Measurements from ENCODE around the gene ST8SIA4. TPM values are rescaled to one million over a fixed set of nuclear protein-coding genes. Genes with fewer than 3 reads are reported as not detected.
A peak's percentile ranks its signal among the peaks of the same experiment; 100 is the strongest.

The ST8SIA4 gene, protein sequence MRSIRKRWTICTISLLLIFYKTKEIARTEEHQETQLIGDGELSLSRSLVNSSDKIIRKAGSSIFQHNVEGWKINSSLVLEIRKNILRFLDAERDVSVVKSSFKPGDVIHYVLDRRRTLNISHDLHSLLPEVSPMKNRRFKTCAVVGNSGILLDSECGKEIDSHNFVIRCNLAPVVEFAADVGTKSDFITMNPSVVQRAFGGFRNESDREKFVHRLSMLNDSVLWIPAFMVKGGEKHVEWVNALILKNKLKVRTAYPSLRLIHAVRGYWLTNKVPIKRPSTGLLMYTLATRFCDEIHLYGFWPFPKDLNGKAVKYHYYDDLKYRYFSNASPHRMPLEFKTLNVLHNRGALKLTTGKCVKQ
- 10.9 TPM for total RNA-seq

DNA sequence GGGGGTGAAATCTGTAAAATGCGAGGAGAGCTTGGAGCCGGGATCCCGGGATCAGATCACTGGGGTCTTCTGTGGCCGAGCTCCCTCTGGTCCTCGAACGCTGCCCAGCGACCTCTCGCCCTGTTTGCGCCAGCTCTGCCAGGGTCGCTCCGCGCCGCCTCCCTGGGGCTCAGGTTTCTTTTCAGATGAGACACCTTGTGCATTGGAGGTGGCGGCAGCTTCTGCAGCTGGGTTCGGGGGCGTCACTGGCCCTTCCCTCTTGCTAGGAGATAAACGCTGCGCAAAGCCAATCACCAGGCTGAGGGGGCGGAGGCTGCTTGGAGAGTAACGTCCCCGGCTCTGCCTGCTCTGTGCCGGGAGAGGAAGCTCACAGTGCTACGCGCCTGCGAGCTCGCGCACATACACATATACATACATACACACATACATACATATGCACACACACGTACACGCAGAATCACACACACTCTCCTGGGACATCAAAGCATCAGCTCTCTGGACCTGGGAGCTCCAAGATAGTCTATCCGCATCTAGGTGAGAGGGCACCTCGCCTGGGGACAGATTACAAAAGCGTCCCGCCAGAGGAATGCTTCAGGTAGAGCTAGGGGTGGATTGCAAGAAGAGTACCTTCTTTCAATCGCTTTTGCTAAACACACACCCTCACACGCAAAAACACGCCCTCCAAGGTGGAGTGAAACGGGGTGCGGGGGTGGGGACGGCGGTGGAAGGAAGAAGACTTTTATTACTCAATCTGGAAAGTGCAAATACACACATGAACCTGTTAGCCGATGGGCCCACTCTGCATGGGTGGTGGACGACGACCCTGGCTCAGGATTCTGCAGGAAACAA lies at the start of gene ST8SIA4:
TSS of gene ST8SIA4 (minus strand) at position 244 of the 849 bp plus-strand sequence. CDS start 327 bp downstream, outside the sequence.
- DNase-seq, result peak; percentile 77

DNA sequence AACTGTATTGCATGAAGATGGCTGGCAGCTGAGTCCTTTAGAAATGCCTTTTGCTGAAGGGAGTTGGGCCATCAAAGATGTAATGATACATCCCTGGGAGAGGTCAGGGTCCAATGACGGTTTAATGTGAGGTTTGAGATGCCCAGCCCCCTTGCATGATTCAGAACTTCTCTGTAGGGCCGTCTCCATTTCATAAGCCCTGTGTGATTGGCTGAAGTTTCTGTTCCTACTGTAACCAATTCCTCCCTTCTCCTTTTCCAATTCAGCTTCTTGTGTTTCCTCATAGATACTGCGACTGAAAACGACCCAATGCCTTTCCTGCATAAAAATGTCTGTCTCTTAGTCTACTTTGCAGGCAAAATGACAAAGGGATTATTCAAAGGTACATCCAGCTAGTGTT lies 47.9 kb upstream of the ST8SIA4 start:
- DNase-seq, result no peak

DNA sequence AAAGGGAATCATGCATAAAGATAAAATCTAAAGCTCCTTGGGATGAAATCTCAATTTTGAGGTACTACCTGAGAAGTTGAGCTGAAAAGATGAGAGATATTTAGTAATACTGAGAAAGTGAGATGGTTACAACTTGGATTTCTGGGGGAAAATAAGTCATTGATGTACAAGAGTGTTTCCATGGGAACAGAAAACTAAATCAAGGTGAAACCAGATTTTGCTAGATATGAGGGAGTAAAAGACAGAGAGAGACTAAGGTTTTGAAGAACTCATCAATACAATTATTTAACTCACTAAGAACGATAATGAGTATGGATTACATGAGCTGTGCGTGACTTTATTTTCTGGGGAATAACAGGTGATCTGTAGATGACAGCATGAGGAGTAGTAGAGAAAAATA lies 10.2 kb upstream of the ST8SIA4 start:
- DNase-seq, result no peak

DNA sequence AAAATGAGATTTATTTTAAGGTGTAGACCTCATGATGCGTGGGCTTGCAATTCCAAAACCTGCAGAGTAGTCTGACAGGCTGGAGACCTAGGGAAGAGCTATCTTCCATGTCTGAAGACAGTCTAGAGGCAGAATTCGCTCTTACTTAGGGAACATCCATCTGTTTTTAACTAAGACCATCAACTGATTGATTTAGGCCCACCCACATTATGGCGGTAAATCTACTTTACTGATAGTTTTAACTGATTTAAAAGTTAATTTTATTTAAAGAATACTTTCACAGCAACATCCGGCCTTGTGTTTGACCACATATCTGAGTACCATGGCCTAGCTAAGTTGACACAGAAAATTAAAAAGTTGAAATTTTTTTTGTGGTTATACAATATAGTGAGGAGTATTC lies 6.0 kb upstream of the ST8SIA4 start:
- no peak for DNase-seq

DNA sequence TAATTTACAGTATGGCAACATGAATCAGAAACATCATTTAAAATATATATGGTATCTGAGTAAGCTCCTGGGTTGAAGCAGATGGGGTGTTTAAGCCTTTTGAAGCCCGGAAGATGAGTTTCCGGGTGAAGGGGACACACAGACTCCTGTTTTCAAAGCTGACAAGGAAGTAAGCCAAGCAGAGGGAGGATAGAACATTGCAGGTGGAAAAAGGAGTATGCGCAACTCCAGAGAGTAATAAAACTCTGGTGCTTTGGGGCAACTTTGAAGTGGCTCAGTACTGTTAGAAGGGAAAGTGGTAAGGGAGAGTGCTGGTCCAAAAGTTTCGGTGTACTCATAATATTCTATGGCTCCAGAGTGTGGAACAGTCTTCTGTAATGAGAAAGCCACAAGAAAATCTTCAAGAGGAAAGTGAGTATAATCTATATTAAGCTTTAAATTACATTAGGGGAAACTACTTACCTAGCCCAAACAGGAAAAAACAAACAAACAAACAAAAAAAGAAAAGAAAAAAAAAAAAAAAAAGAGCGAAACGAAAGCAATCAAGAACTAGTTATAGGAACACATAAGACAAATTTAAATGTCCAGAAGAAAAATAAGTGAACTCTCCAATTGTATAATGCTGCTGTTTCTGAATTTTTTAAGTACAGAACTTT lies 2.3 kb upstream of the ST8SIA4 start:
- DNase-seq, result no peak

DNA sequence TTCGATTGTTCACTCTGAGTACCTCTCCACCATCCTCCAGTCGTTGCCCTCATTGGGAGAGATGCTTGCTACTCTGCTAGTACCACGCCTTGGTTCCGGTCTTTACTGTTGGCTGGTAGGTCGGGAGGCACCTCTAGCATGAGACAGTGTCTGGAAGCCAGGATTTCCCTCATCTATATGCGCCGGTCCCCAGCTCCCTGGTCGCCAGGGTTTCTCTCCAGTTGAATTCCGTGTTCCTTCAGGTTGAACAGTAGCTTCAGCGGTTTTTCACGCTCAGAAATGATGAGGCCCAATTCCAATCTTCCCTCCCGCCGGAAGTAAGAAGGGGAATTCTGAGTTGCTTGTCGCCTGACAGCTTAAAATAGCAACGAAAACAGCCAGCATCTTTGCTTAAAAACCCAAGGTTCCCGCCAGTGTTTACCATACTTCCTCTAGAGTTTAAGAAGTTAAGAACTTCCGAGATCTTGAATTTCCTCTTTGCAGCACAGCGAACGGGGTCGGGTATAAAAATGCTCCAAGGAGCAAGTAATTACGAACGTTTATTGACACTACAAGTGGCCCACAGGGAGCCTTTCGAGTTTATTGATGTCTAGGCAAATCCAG lies 1.3 kb upstream of the ST8SIA4 start:
- DNase-seq, result no peak

DNA sequence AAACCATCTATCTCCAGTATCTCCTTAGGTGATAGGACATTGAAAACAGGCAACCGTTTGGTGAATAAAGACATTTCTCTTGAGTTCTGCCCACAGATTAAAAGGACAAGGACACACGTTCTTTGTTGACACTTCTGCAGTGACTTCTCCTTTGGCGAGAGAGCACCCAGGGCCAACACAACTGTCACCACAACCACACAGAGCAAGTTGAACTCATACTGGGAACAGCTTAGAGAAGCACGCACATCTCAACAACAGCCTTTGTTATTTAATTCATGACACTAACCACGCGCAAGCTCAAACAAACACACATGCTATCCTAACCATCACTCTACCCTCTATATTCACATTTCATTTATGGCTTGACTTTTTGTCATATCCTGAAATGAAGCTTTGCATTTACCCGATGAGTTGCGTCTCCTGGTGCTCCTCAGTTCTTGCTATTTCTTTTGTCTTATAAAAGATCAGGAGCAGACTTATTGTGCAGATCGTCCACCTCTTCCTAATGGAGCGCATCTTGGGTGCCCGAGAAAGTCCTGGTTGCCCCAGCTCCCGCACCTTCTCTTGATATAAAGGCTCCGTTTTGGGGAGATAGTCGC lies 543 bp downstream of the ST8SIA4 start:
- DNase-seq, result no peak

DNA sequence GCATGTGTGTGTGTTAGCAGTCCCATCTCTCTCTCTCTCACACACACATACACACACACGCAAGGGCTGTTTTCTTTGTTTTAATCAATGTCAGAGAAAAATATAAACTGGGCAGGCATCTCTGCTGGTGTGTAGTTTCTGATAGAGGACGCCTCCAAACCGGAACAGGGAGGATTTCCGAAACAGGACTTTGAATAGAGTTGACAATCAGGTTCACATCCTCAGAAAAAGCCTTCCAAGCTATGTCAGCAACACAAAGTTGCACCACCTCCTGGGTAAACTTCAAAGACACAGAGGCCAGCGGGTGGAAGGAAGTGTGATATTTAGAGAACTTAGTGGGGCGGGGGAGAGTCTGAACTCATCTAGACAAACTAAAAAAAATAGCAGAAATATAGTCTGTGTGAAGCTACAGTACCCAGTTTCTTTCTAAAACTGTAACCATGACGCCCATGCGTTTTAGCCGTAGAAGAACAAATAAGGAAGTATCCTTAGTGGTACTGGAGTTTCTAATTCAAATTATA lies 1.2 kb downstream of the ST8SIA4 start:
- peak; percentile 61 for DNase-seq

DNA sequence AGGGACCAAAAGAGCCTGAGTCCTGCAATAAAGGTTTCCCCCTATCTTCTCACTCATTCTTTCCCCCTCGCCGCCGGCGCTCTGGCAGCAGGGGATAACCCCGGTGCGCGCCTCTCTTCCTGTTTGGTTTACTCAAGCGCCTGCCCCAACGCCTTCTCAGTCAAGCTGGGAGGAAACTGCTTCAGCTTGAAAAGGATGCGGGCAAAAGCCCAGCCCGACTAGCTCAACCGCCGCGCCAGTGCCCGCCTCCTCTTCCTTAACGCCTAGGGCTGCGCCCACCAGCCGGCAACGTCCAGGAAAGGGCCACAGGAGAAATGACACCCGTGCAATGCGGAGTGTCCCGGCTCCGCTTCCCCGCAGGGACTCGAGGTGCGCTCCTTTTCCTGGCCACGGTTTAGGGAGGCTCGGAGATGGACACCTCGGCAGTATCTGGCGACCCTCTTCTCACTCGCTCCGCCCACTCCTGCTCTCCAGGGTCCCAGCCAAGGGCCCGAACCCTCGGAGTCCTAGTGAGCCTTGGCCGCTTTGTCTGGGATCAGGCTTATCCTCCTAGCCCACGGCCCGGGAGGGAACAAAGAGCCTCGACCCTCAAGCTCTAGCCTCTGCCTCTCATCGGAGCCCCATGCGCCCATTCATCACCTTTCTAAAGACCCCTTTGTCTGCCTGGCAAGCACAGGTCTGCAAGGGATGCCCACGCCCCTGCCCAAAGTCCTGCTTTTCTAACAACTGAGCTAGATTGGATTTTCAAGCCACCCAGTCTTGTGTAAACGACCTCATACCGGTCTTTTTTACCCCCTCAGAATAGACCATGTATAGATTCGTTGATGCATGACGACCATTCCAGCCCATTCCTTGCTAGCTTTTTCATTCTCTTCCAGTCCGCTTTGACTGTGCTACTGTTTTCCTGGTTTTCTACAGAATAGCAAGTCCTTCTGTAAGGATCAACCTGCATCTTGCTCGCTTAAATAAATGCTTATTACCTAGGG lies 2.0 kb downstream of the ST8SIA4 start:
- DNase-seq, result peak; percentile 20

DNA sequence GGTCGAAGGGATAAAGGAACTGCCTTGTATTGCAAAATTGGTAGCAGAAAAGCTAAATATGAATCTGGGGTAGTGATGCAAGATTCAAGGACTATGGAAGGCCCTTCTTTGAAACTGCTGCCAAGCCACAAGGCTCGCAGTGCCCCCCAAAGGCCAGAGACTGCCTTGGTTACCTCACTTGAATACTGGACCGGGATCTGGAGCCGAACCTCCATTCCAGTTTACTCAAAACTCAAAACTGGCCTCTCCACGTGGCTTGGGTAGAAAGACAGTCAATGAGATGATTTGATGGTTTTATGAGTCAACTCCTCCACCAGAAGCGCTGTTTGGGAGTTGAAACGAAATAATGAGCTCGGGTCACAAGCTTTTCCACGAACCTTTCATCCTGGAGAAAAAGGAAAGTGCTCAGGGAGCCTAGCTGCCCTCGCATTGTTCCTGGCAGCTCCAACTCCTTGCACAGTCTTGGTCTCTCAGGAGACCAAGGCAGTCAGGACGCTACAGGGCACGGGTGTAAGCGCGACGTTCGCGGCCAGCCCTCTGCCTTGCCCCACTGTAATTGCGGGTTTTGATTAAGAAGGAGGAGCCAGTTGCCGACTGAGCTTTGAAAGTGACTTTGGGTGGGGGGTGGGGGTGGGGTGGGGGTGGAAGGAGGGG lies 2.8 kb downstream of the ST8SIA4 start:
- DNase-seq, result no peak

DNA sequence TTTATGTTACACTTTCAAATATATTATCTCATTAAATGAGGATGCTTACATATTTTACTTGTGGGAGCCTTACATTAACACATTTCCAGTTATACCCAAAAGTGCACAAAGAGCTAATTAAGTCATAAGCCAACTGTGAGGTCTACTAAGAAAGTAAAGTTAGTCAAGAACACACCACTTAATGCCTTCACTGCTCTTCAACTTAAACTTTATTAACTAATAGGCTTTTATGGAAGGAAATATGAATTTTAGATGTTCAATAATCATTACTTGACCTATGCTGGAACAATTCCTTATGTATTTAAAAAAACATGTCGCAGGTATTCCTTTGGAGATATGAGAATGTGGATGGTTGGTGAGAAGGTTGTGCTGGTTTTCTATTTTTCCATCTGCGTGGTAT lies 3.4 kb downstream of the ST8SIA4 start:
- no peak for DNase-seq

DNA sequence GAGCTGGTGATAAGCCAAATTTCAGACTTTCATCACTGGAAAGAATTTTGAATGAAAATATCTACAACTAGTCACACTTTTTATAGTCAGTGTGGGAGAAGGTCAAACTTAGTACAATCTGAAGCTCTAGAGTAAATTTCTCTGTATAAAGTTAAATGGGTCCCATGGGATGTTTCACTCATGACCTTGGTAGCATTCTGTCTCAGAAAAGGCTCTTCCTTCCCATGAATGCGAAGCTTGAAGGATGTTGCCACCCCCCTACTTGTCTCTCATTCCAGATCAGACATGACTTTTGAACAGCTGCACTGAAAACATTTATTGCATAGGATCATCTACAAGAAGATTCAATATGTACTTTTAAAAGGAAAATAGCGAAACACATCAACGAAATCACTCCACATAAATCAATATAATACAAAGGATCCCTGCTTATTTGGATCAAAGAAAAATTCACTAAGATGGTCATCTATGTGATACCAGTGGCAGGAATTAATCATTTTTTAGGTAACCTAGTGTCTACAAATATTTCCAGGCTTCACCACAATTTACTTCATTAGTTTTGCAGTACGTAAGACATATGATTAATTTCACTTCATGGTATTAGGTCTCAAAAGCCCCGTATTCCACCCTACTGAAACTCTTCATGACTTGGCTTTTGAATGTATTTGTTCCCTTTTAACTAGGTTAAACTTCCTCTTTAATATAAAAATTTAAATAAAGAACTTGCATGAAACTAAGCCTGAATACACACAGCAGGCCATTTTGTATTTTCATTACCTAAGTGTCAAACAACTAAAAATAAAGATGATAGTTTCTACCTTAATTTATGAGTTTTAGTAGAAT lies 4.4 kb downstream of the ST8SIA4 start:
- DNase-seq, result peak; percentile 26

DNA sequence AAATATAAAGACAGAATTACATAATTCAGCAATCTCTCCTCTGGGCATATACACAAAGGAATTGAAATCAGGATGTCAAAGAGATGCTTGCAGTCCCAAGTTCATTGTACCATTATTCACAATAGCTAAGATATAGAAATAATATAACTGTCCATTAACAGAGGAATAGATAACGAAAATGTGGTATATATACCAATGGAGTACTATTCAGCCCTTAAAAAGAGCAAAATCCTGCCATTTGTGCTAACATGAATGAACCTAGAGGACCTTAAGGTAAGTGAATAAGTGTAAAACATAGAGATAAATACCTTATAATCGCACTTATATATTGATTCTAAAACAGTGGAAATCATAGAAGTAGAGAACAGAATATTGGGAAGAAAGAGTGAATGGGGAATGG lies 7.0 kb downstream of the ST8SIA4 start:
- DNase-seq, result no peak

DNA sequence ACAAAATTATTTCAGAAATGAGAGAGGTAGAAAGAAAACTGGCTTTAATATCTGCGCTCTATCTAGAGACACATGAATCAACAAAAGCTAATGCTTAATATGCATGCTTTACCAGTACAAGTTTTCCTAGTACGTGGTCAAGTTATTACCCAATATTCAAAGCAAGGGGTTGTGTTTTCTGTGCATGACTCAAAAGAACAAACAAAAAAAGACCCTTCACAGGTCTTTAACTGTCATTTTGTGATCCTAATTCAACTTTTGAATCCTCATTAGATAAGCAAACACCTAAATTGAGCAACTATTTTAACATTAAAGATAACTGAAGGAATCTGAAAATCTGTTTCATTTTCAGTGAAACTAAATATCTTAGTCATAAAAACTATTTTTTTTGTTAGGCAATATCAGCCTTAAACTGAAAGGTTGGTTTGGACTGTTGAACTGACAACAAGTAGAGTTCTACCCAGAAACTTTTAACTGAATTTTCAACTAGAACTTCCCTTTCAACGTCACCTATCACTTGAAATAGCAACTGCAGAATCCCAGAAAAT lies 12.5 kb downstream of the ST8SIA4 start:
- DNase-seq, result no peak

DNA sequence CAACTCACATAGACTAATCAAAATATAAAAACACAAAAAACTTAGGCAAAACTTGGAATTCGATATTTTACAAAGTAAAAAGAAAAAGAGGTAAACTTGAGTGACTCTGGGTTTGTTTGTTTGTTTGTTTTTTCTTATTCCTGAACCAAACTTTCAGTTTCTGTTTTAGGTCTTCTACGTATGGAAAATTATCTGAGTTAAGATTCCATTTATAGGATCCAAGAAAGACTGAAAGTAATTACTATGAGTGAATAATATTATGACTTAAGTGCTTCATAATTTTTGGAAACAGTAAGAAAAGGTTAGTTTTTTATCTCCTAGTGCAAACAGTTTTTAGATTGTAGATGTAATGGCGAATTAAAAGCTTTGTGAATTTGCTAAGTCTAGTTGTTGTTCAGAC lies 13.2 kb downstream of the ST8SIA4 start:
- no peak for DNase-seq

DNA sequence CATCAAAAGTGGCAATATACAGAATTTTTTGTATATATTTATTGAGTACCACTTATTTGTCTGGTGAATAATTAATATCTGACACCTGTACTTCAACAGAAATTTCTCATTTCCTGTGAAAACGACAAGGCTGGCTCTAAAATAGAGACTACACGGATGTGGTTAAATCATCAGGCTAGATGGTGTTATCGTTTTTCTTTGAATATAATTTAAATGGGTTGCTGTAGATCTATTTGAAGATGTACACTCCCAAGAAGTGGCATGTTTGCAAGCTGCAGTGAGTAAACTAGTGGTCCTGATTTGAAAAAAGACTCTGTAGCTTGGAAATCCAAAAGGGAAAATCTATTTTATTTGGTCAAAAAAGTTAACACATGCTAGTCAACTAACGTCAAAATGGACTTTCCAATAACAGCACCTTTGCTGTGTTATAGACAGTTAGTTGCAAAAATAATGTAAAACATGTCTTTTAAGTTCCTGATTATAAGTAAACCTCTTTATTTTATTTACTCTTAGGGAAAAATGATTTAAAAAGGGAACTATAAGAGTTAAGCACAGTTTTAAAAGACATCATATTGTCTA lies 13.8 kb downstream of the ST8SIA4 start:
- no peak for DNase-seq

DNA sequence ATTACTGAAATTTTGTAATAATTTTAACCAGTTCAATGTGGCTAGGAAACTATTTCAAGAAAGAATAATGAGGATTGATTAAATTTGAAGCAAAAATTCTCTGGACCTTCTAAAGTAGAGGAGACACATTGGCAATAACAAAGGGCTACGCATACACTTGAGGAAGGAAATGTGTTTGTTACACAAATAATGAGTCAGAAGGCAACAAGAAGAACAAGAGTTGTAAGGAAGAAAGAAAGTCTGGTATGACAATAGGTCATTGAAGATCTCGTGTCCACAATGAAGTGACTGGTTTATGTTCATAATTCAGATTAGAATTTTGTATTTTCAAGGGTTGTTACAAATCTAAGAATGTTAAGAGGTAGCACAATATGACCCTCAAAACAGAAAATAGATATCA lies 25.8 kb downstream of the ST8SIA4 start:
- no peak for DNase-seq

DNA sequence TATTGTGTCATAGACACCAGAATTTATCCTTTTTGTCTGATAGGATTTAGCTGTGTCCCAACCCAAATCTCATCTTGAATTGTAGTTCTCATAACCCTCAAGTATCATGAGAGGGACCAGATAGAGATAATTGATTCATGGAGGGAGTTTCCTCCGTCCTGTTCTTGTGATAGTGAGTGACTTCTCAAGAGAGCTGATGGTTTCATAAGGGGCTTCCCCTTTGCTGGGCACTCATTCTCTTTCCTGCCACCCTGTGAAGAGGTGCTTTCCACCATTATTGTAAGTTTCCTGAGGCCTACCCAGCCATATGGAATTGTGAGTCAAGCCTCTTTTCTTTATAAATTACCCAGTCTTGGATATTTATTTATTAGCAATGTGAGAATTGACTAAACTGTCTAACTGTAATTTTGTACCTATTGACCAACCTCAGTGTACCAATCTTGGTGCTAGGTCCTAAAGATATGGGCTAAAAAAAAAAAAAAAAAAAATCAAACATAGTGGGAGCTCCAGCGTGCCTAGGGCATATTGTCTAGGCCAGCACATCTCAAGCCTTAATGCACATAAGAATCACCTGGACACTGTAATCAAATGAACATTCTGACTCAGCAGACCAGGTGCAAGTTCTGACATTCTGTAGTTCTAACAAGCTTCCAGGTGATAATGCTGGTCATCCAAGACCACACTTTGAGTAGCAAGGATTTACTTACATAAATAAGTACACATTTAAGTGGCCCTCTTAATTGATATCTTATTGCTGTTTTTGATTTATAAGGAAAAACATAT lies 30.5 kb downstream of the ST8SIA4 start:
- no peak for DNase-seq
